ENCODE data around the gene ITPK1.

ITPK1 gene

GRCh38 chr14:93051600-93052546, 63.9 kb downstream of the ITPK1 start:
- no peak overlapping the region for H3K4me3 ChIP-seq (ENCODE audit: low read length)
- no peak for DNase-seq (ENCODE audit: low read depth, low spot score)

- no peak overlapping the region for H3K4me3 ChIP-seq (ENCODE audit: low read length)
- DNase-seq (ENCODE audit: low read depth, low spot score), result no peak
Observed at GRCh38 chr14:93050761-93051160, 65.0 kb downstream of the ITPK1 start.

- H3K4me3 ChIP-seq (ENCODE audit: low read length), result no peak overlapping the region
- DNase-seq (ENCODE audit: low read depth, low spot score), result no peak
Observed at GRCh38 chr14:93049867-93050331, 65.8 kb downstream of the ITPK1 start.

- no peak overlapping the region for H3K4me3 ChIP-seq (ENCODE audit: low read length)
- DNase-seq (ENCODE audit: low read depth, low spot score), result no peak
Observed at GRCh38 chr14:93049315-93049714, 66.4 kb downstream of the ITPK1 start.

GRCh38 chr14:93048843-93049242, 66.9 kb downstream of the ITPK1 start:
- no peak for DNase-seq (ENCODE audit: low read depth, low spot score)
- no peak overlapping the region for H3K4me3 ChIP-seq (ENCODE audit: low read length)

- no peak for DNase-seq (ENCODE audit: low read depth, low spot score)
- H3K4me3 ChIP-seq (ENCODE audit: low read length), result no peak overlapping the region
Observed at GRCh38 chr14:93047661-93048060, 68.1 kb downstream of the ITPK1 start.

- H3K4me3 ChIP-seq (ENCODE audit: low read length), result no peak overlapping the region
- DNase-seq (ENCODE audit: low read depth, low spot score), result no peak
Observed at GRCh38 chr14:93047157-93047556, 68.6 kb downstream of the ITPK1 start.

- no peak for DNase-seq (ENCODE audit: low read depth, low spot score)
- no peak overlapping the region for H3K4me3 ChIP-seq (ENCODE audit: low read length)
Observed at GRCh38 chr14:93046705-93047050, 69.0 kb downstream of the ITPK1 start.

- no peak overlapping the region for H3K4me3 ChIP-seq (ENCODE audit: low read length)
- DNase-seq (ENCODE audit: low read depth, low spot score), result no peak
Observed at GRCh38 chr14:93045965-93046704, 69.6 kb downstream of the ITPK1 start.

GRCh38 chr14:93045211-93045674, 70.5 kb downstream of the ITPK1 start:
- no peak overlapping the region for H3K4me3 ChIP-seq (ENCODE audit: low read length)
- DNase-seq (ENCODE audit: low read depth, low spot score), result no peak

- no peak for DNase-seq (ENCODE audit: low read depth, low spot score)
- no peak overlapping the region for H3K4me3 ChIP-seq (ENCODE audit: low read length)
Observed at GRCh38 chr14:93044556-93044955, 71.2 kb downstream of the ITPK1 start.

- no peak overlapping the region for H3K4me3 ChIP-seq (ENCODE audit: low read length)
- no peak for DNase-seq (ENCODE audit: low read depth, low spot score)
Observed at GRCh38 chr14:93044121-93044520, 71.6 kb downstream of the ITPK1 start.

GRCh38 chr14:93042968-93043940, 72.5 kb downstream of the ITPK1 start:
- no peak for DNase-seq (ENCODE audit: low read depth, low spot score)
- no peak overlapping the region for H3K4me3 ChIP-seq (ENCODE audit: low read length)

GRCh38 chr14:93041830-93042229, 73.9 kb downstream of the ITPK1 start:
- no peak overlapping the region for H3K4me3 ChIP-seq (ENCODE audit: low read length)
- no peak for DNase-seq (ENCODE audit: low read depth, low spot score)

GRCh38 chr14:93040982-93041381, 74.7 kb downstream of the ITPK1 start:
- no peak overlapping the region for H3K4me3 ChIP-seq (ENCODE audit: low read length)
- no peak for DNase-seq (ENCODE audit: low read depth, low spot score)

- no peak for DNase-seq (ENCODE audit: low read depth, low spot score)
- no peak overlapping the region for H3K4me3 ChIP-seq (ENCODE audit: low read length)
Observed at GRCh38 chr14:93040443-93040842, 75.3 kb downstream of the ITPK1 start.

- H3K4me3 ChIP-seq (ENCODE audit: low read length), result no peak overlapping the region
- no peak for DNase-seq (ENCODE audit: low read depth, low spot score)
Observed at GRCh38 chr14:93039649-93040315, 75.9 kb downstream of the ITPK1 start.

GRCh38 chr14:93037351-93037750, 78.4 kb downstream of the ITPK1 start:
- no peak for DNase-seq (ENCODE audit: low read depth, low spot score)
- no peak overlapping the region for H3K4me3 ChIP-seq (ENCODE audit: low read length)
